ENCODE measurements around the gene BAZ2B.

GRCh38 chr2:159620796-159621195 lies 4.4 kb upstream of the BAZ2B start:
- no peak for TF ChIP-seq EZH2 (IDR thresholded peaks at IDR 0.05)
- TF ChIP-seq, protein P1, sequence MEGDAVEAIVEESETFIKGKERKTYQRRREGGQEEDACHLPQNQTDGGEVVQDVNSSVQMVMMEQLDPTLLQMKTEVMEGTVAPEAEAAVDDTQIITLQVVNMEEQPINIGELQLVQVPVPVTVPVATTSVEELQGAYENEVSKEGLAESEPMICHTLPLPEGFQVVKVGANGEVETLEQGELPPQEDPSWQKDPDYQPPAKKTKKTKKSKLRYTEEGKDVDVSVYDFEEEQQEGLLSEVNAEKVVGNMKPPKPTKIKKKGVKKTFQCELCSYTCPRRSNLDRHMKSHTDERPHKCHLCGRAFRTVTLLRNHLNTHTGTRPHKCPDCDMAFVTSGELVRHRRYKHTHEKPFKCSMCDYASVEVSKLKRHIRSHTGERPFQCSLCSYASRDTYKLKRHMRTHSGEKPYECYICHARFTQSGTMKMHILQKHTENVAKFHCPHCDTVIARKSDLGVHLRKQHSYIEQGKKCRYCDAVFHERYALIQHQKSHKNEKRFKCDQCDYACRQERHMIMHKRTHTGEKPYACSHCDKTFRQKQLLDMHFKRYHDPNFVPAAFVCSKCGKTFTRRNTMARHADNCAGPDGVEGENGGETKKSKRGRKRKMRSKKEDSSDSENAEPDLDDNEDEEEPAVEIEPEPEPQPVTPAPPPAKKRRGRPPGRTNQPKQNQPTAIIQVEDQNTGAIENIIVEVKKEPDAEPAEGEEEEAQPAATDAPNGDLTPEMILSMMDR (IDR thresholded peaks at IDR 0.05), result no peak
